Fibroblast of mammary gland (primary cell): ENCODE results near the gene TYMP.
A peak's percentile ranks its signal among the peaks of the same experiment; 100 is the strongest.
"Not testable (repeated sequence)": the region's sequence is repeated elsewhere in the genome, so short reads cannot be mapped to it uniquely, and the experiment has no call there.

Source experiments
- DNase-seq: peaks from one replicate; pipeline ENCODE4 v3.0.0-alpha.2; 2010; ENCODE audit warnings: low read depth
- H3K4me3 ChIP-seq: 2 replicates; pipeline ENCODE4 v1.5.1; 2011; ENCODE audit warnings: low read depth, mild to moderate bottlenecking, low read length, moderate library complexity; ENCODE audit not compliant: control insufficient read depth
- TF ChIP-seq, protein P1 (sequence below): conservative IDR thresholded peaks from 2 replicates; pipeline ENCODE4 v1.5.1; 2011; ENCODE audit warnings: low read depth, low read length, inconsistent platforms; ENCODE audit not compliant: control insufficient read depth, insufficient read depth

Gene TYMP

DNA sequence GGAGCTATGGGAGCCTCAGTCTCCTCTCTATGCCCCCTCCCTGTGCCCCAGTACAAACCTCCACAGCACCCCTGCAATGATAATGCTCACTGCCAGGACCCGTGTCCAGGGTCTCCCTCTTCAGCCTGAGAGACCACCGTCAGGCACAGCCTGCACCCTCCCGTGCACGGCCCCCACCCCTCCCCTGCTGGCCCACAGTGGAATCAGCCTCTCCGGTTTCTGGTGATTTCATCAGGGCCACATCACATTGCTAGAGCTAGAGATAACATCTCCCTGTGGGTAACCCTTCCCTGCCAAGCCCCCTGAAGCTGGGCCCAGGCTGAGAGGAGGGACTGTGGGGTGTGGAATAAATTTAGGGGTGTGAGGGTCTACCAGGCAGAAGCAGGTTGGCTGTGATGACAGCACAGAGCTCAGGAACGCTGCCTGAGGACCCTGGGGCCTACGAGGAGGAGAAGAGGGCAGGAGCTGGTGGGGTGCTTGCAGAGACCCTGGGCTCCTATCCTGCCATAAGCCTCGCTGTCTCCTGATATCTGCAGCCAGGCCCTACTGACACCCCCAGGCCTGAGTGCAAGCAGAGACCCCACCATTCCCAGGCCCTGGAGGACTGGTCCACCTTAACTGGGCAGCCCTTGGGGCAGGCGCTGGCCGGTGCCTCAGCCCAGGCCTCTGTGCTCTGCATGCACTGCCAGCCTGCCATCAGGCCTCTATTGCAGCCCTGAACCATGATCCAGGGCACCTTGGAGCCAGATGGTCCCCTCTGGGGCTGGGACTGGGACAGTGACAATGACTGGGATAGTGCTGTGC, 15.9 kb upstream of the TYMP start, which contains the start of gene KLHDC7B:
KLHDC7B (plus strand) TSS at position 378 of the 804 bp plus-strand sequence; CDS start at position 723, 345 bp downstream.
- DNase-seq, result no peak
- H3K4me3 ChIP-seq, result no peak within 1 kb of the TSS
- TF ChIP-seq, protein P1, sequence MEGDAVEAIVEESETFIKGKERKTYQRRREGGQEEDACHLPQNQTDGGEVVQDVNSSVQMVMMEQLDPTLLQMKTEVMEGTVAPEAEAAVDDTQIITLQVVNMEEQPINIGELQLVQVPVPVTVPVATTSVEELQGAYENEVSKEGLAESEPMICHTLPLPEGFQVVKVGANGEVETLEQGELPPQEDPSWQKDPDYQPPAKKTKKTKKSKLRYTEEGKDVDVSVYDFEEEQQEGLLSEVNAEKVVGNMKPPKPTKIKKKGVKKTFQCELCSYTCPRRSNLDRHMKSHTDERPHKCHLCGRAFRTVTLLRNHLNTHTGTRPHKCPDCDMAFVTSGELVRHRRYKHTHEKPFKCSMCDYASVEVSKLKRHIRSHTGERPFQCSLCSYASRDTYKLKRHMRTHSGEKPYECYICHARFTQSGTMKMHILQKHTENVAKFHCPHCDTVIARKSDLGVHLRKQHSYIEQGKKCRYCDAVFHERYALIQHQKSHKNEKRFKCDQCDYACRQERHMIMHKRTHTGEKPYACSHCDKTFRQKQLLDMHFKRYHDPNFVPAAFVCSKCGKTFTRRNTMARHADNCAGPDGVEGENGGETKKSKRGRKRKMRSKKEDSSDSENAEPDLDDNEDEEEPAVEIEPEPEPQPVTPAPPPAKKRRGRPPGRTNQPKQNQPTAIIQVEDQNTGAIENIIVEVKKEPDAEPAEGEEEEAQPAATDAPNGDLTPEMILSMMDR, result no peak

DNA sequence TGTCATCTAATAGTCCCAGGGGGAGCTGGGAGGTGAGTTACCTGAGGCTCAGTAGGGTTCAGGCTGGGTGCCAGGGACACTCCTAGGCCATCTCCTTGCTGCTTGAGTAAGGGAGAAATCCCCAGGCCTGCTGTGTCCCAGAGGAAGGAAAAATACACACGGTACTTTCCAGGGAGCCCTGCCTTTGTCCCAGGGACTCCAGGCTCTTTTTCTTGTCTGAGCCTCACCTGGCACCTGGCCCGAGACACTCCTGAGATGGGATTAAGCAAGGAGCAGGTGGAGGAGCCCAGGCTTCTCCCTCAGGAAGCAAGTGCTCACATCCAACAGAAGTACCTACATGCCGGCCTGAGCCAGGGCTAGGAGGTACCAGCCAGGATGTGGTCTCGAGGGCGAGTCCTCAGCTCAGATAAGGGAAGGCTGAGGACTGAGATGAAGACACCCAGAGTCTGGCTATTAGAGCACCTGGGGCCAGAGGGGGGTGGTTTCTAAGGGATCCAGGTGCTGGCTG, 15.0 kb upstream of the TYMP start:
- TF ChIP-seq, protein P1, result no peak
- no peak for DNase-seq
- H3K4me3 ChIP-seq, result no peak overlapping the region

GRCh38 chr22:50544078-50544745, 14.4 kb upstream of the TYMP start:
- peak overlapping the region; percentile 15 for H3K4me3 ChIP-seq
- TF ChIP-seq, protein P1, result peak; percentile 39
- DNase-seq, result peak; percentile 63

- DNase-seq, result peak; percentile 64
- TF ChIP-seq, protein P1, result peak; percentile 9
- H3K4me3 ChIP-seq, result no peak overlapping the region
These were observed 12.7 kb upstream of the TYMP start for GRCh38 chr22:50542416-50542927.

- not testable (repeated sequence) for H3K4me3 ChIP-seq
- DNase-seq, result peak; percentile 97
These were observed 11.8 kb upstream of the TYMP start for GRCh38 chr22:50541667-50542026.

- DNase-seq, result no peak
- H3K4me3 ChIP-seq, result no peak overlapping the region
- TF ChIP-seq, protein P1, result no peak
These were observed 10.6 kb upstream of the TYMP start for GRCh38 chr22:50540381-50540780.

DNA sequence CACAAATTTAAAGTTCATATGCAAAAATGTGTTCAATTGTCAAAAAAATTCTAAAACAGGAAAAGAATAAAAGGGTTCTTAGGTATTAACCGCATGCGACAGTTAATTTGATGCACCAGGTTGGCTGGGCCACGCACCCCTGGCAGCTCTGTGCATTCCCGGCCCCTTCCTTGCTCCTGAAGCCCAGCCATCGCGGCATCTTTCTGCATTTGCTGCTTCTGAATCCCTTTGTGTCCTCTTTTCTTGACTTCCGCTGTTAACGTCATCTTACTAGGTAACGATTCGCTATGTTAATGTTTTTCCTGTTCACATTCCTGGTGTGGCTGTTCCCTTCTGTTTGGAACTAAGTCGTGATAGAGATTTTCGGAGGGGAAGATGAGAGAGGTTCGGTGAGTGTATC, 8.0 kb upstream of the TYMP start:
- DNase-seq, result no peak
- TF ChIP-seq, protein P1, result no peak

More for the DNA sequence above, 8.0 kb upstream of the TYMP start:
- no peak overlapping the region for H3K4me3 ChIP-seq
